ENCODE measurements around the gene DDB1. TPM values are rescaled to one million over a fixed set of nuclear protein-coding genes. Genes with fewer than 3 reads are reported as not detected.
A peak's percentile ranks its signal among the peaks of the same experiment; 100 is the strongest.

DDB1 gene
- total and polyA plus RNA-seq, 2 of the 13 experiments (the other 11 are each of a cell fraction or from before 2014, with no cell fraction given) = 217 to 266 TPM

GRCh38 chr11:61298663-61299244 is 34.2 kb downstream of the DDB1 start (continued):
- TF ChIP-seq ZNF513 (CRISPR knock-in tag; conservative IDR thresholded peaks at IDR 0.05) (no peak), AHR (CRISPR knock-in tag; IDR thresholded peaks at IDR 0.05) (no peak), PRDM15 (CRISPR knock-in tag; IDR thresholded peaks at IDR 0.05) (peak; percentile 98), BCL6 (CRISPR knock-in tag; IDR thresholded peaks at IDR 0.05) (0 out of 2 replicates have a peak, but pooled peaks have one; percentile 26), KMT2B (CRISPR knock-in tag; IDR thresholded peaks at IDR 0.05) (no peak), GATAD1 (CRISPR knock-in tag; IDR thresholded peaks at IDR 0.05) (peak; percentile 51; the same call in 1 of the 2 replicates), POLR2A (IDR thresholded peaks at IDR 0.05; ENCODE audit: insufficient read depth in 1 of 2, low read depth in 2 of 2, low read length in 2 of 2) (peak in 1 of 2 experiments; percentile 41; a peak in 2 of 4 replicates), CBX1 (IDR thresholded peaks at IDR 0.05; ENCODE audit: low read depth) (no peak), KDM6A (CRISPR knock-in tag; IDR thresholded peaks at IDR 0.05; ENCODE audit: low read depth) (peak; percentile 84), ZNF281 (CRISPR knock-in tag; IDR thresholded peaks at IDR 0.05; ENCODE audit: borderline replicate concordance) (peak; percentile 60), WIZ (CRISPR knock-in tag; IDR thresholded peaks at IDR 0.05) (no peak), FOXA3 (CRISPR knock-in tag; IDR thresholded peaks at IDR 0.05) (peak; percentile 67), ZFP90 (CRISPR knock-in tag; IDR thresholded peaks at IDR 0.05; ENCODE audit: borderline replicate concordance) (no peak), IKZF5 (CRISPR knock-in tag; IDR thresholded peaks at IDR 0.05) (peak; percentile 62; the same call in 1 of the 2 replicates), PATZ1 (CRISPR knock-in tag; IDR thresholded peaks at IDR 0.05) (peak; percentile 86), PITX1 (CRISPR knock-in tag; IDR thresholded peaks at IDR 0.05) (peak; percentile 21; the same call in 1 of the 2 replicates), HNF4G (IDR thresholded peaks at IDR 0.05; ENCODE audit: borderline replicate concordance, low read depth, low read length) (peak; percentile 97), HNF4G (CRISPR knock-in tag; IDR thresholded peaks at IDR 0.05; ENCODE audit: borderline replicate concordance, low read depth) (peak; percentile 97), TBX3 (IDR thresholded peaks at IDR 0.05; ENCODE audit: borderline replicate concordance) (no peak), SP4 (CRISPR knock-in tag; IDR thresholded peaks at IDR 0.05) (0 out of 2 replicates have a peak, but pooled peaks have one; percentile 37)
